HG03045 (cell line): ENCODE measurements around the gene TCF7.

ENCODE experiments used
- ATAC-seq: cut with Tn5 transposase; IDR thresholded peaks from one replicate; pipeline ENCODE4 v1.9.1; 2021; ENCODE audit warnings: mild to moderate bottlenecking, moderate library complexity; ENCODE audit not compliant: unreplicated experiment

Gene TCF7

DNA sequence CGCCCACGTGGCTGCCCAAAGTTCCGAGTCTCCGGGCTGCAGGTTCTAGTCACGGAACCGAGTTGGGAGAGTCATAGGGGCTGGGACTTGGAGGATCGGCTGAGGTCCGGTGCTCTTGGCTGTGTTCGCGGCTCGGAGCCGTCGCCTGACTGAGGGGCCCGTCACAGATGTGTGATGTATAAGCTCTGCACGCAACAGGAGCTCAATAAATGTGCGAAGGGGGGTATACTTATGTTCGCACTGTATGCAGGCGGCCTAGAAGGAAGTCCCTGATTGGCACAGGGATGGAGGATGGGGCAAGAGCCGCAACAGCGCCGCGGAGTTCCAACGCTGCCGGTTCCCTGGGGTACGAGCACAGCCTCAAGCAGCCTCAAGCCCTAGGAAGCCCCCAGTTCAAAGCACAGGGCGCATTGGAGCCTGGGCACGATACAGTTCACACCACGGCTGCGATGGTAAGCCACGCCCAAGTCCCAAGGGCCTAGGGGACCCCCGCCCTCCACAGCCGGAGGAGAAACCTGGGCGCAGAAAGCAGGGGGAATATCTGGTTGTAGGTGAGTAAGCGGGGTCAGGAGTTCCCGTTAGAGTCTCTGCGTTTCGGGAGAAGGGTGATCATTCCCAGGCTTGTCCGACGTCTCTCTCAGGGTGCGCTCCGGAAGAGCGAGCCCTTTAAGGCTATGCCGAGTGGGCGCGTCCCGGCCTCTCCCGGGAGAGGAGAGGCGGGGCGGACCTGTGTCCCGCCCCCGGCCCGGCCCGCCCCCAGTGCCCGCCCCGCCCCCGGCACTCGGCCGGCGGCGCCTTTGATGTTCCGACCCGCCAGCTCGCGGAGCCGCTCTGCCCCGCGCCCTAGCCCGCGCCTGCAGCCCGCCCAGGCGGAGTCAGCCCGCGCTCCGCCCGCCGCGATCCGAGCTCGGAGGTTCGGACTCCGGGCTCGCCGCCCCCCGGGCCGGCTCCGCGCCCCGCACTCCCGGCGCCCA, at the start of gene TCF7:
TCF7 (plus strand) TSS at position 780 of the 974 bp plus-strand sequence. CDS start 226 bp downstream, outside the sequence.
- ATAC-seq = peak; percentile 86

DNA sequence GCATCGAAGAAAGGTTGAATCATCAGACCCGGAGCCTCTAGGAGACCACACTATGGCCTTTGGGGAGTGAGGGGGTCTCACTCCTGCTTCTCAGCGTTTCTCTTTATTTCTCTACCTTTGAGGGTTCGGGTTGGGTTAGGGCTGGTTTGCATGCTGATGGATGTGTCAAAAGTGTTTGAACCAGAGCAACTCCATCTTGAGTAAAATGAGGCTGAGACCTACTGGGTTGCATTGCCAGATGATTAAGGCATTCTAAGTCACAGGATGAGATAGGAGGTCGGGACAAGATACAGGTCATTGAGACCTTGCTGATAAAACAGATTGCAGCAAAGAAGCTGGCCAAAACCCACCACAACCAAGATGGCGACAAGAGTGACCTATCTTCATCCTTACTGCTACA, 44.9 kb upstream of the TCF7 start:
- ATAC-seq = no peak

DNA sequence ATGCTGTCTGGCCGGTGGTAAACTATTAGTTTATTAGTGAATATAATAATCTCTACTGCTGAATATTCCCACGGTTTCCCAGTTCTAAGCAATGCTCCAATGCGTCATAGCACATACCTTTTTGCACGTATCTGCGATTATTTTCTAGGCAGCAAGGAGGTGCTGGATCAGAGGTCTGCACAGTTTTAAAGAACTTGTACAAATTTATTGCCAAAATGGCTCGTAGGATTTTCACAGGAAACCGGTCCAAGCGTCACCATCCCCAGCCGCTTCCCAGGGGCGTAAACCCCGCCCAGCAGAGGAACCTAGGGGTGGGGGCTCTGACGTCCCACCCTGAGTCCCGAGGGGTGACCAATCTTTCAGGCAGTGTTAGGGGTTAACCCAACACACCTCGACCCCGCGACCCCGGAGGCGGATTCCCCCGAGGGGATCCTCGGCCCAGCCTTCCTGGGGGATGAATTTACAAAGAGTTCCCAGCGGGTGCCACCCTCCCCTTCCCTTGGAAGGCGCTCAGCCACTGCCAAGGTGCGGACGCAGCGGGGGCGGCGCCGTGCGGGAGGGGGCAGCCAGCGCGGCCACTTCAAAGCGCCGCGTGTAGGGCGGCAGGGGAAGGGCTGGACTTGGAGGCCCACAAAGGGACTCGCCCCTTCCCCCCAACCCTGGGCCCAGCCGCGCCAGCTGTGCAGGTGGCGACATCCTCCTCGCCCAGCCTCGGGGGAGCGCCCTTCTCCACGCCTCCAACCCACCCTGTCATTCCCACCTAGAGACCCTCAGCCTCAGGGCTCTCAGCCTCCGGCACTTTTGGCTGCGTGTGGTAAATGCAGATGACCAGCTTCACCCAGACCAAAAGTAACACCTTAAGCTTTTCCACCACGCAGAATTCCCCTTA, 43.5 kb upstream of the TCF7 start:
- no peak for ATAC-seq

DNA sequence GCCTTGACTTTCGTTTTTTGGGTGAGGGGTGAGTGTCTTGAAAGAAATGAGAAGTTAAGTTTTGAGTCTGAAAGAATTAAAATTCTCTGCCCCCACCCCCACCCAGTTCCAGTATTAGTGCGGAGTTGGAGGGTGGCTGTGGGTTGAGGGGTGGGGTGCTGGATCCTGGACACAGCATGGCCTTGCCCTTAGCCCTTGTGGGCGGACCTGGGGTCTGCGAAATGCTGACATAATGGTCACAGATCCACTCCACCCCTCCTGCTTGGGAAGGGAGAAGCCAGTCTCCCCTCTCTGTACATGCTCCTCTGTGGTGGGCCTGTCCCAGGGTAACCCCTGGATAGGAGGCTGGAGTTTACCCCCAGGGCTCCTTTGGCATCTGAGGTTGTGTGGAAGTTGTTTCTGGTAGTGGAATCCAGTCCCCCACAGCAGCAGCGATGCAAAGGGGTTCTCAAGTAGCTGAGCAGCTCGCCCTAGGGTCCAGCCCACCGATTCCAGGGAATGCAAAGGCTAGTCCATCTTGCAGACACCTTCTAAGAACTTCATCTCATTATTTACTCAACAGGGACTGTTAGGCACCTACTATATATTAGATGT, 42.8 kb upstream of the TCF7 start:
- ATAC-seq = no peak

DNA sequence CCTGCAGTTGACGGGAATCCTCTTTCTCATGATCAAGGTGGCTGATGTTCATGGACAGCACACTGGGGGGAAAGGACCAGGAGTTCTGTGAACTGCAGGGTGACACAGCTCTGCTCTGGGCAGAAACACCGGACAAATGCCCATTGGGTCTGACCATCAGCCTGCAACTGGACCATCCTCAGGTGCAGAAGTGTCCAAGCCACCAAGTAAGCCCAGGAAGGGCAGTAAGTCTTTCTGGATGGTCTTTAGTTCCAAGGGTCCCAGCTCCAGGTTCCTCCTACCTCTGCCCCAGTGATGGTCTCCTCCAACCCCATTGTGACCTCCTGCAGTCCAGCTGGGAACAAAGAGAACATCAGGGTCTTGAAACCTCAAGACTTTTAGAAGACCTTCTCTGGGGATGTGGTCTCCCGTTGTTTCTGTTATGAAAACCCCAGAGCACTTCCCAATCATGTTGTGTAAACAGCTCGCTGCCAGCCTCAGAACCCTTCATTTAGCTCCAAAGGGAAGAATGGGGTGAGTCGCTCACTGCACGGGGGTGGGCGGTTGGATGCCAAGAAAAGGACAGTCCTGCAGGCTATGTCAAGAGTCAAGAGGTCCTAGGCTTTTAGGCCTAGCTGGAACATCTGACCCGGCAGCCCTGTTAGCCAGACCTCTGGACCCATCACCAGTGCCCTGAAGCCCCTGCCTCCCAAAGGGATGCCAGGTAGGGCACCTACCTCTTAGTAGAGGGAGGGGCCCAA, 41.8 kb upstream of the TCF7 start:
- no peak for ATAC-seq

DNA sequence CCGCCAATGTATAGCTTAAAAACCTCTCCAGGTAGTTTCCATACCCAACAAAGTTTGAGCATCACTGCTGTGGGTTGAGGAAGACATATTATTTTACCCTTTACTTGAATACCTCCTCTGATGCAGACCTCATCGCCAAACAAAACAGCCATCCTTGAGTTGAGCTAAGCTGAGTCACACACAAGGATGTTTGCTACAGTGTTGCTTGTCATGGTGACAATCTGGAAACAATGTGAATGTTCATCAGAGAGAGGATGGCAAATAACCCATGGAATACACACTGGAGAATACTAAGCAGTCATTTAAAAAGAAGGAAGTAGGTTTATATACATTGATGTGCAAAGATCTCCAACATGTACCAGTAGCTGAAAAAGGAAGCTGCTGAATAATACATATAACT, 41.1 kb upstream of the TCF7 start:
- no peak for ATAC-seq

DNA sequence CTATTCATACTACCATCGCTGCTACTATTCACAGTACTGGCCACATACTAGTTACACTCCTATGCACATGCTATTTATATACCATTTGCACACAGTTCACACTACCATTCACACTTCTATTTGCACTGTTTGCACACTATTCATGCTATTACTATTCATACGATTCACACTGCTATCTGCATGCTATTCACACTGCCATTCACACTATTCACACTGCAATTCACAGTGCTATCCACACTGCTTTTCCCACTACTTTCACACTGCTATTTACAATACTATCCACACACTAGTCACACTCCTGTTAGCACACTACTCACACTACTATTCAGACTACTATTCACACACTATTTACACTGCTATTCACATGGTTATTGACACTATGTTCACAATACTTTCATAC, 39.4 kb upstream of the TCF7 start:
- no peak for ATAC-seq

DNA sequence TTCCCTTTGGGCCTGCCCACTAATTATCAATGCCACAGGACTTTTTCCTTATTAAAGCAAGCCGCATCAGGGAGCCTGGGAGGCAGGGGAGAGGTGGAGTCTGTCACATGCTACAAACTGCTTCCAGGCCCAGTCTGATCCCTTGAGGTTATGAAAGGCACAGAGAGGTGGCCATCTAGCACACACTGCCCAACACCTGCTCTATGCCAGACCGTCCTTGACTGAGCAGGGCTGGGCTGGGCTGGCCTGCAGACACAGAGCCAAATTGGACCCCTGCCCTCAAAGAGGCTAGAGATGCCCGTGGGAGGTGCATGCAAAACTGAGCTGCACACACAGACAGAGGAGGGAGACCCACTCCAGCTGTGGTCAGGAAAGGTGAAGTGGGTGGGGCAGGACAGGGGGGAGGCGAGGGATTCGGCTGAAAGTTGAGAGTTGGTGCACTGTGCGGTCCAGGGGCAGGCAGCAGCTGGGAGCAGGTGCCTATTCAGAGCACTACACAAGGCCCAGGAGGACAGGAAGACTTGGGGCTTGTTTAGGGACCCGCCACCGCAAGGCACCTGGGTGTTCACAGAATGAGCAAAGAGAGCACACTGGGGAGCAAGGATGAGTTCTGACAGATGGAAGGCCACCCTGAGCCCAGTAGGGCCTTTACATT, 36.4 kb upstream of the TCF7 start:
- no peak for ATAC-seq

DNA sequence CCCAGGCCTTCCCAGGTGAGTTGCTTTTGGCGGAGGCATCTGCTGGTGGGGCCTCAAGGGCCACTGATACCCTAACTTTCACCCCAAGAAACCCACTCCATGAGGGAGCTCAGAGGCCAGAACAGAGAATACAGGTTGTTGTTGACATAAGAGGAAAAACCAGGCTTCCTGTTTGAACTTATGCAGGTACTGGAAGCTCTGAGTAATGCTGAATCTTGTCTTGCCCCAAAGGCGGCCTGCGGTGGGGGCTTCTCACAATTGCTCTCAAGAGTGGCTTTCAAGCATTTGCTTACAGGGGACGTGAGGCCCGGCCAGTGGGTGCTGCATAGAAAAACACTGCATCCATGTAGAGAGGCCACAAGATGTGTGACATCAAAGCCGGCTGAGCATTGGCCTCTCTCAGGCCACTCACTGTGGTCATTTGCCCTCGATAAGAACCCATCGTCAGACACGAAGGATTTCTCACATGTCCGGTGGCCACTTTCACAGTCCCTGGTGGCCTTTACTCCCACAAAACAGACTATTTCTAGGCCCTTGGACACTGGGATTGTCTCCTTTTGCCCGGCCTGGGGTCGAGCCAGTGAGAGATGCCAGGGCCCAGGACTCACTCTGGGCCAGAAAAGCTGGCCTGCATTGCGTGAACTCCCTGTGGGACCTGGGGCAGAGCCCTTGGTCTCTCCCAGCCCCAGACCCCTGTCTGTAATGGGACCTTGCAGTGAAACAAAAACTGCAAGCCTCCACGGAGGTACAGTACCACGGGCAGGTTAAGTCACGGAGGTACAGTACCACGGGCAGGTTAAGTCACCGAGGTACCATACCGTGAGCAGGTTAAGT, 34.5 kb upstream of the TCF7 start:
- ATAC-seq = no peak

DNA sequence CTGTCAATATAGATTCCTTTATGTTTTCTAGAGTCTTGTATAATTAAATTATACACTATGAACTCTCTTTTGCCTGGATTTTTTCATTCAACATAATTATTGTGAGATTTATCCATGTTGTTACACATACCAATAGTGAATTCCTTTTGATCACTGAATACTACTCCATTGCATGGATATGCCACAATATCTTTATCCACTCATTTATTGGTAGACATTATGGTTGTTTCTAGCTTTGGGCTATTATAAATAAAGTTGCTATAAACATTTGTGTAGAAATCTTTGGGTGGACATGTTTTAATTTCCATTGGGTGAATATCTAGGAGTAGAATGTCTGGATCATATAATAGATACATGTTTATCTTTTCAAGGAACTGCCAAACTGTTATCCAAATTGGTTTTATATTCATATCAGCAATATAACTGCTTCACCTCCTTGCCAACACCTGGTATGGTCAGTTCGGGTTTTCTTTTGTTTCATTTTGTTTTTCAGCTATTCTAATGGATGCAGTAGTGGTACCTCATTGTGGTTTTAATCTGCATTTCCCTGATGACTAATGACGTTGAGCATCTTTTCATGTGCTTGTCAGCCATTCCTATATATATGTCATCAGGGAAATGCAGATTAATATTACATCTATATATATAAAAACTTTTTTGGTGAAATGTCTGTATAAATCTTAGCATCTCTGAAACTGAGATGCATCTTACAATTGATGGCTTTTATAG, 32.1 kb upstream of the TCF7 start:
- ATAC-seq = no peak

DNA sequence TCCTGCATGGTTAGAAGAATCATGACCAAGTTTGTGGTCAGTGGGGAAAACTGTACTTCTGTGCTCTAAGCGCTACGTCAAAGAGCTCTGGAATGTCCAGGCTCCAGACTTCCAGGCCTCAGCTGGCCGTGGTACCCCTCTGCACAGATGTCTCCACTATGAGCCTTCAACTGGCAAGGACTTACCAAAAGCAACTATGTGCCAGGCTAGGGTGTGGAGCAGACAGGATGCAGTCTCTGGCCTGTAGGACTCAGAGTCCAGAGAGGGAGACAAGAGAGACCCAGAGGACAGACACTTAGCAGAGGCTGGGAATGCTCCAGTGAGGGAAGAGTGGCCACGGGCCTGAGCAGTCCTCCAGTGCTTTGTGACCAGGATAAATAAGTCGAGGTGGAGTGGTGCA, 31.0 kb upstream of the TCF7 start:
- ATAC-seq = no peak

DNA sequence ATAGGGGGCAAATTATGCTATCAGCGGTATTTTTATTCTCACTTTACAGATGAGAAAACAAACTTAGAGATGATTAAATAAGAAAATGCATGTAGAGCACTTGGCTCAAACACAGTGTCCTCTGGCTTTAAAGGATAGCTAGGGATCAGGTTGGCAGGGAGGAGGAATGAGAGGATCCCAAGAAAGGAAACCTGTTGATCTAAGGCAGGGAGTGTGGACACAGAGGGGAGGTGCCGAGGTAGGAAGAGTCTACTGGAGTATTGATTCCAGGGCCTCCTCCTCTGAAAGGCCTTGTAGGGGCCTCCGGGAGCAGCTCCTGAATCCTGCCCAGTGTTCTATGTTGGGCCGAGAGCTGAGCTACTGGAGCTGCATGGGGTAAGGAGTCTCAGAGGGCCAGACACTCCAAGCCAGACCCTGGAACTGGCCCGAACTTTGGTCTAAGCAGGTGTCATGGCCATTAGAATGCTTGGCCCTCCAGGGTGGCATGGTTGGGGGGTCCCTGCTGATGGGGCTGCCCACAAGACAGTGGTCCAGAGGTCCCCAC, 30.4 kb upstream of the TCF7 start:
- ATAC-seq = no peak

DNA sequence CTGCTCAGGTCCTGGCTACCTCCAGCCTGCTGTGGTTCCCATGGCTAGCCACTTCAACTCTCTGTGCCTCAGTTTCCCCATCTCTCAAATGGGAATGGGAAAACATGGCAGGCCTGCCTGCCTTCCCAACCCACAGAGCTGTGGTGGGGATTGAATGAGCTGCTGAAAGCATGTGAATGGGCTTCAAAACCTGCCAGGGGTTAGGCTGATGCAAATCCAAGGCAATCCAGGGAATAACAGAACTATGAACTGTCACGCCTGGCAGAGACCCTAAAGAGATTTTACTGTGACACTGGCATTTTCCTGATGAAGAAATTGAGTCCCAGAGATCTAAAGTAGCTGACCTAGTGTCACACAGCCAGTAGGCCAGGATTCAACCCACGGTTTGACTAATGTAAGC, 29.9 kb upstream of the TCF7 start:
- ATAC-seq = no peak

DNA sequence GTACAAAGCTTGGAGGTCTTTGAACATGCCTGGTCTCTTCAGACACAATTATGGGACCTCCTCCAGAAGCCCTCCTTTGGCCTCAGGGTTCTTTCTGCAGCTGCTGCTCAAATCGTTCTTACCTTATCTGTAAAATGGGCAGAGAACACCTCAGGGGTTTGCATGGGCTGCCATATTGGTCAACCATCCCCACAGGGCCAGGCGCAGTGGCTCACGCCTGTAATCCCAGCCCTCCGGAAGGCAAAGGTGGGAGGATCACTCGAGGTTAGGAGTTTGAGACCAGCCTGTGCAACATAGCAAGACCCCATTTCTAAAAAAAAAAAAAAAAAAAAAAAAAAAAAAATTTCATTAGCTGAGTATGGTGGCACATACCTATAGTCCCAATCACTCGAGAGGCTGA, 29.1 kb upstream of the TCF7 start:
- no peak for ATAC-seq

DNA sequence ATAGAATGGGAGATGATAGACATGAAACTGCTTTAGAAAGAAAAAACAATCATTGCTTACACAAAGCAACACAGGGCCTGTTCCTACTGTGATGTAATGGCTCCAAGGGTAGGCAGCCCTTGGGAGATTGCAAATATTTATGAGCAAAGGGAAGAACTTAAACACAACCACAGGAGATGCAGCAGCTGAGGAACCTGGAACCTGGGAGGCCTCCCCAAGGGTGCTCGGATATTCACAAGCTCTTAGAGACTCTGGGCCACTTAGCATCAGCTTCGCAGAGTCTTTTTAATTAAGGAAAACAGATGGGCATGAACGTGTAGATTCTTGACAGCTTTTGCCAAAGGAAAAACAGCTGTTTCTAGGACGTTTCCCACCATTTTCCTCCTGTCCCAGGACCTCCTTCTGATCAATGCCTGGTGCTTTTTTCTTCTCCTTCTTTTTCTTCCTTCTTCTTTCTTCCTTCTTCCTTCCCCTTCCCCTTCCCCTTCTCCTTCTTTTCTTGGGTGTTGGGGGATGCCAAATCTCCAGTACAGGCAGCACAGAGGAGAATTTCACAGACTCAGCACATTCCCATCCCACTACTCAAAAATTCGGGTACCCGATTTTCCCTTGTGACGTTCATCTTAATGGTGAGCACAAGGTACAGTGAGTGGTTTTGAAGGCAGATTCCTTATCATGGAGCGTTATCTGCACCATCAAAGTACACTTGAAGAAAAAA, 28.1 kb upstream of the TCF7 start:
- ATAC-seq = no peak

DNA sequence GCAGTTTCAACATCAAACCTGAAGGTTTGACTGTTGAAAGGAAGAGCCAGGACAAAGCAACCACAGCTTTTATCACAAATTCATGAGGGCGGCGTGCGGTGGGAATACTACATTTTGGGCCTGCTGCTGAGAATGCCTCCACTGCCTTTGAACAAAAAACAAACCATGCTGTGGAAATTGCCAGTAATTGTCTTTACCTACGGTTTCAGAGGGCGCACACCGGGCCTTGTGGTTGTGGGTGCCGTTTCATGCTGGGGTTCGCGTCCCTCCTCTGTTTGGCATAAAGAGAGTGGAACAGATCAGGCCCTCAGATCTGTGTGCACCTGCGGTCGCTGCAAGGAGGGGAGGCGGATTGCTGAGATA, 27.6 kb upstream of the TCF7 start:
- no peak for ATAC-seq

DNA sequence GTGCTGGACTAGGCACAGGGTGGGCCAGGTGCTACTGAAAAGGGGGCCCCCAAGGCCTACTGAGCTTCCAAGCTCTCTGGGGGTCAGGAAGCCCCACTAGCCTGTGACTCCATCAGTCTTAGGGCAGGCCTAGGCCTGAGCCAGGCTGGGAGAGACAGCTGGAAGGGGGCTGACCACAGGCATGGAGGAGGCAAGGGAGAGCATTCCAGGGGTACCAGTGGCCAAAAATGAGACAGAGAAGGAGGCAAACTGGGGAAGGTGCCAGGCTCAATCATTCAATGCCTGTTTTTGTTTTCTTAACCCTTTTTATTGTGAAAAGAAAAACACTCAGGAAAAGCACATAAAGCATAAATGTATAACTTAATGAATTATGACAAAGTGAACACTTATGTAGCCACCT, 26.2 kb upstream of the TCF7 start:
- ATAC-seq = no peak
